NT2/D1 (cell line): Measurements from ENCODE around the gene RNF212.

ENCODE experiments used
- SUZ12 ChIP-seq: IDR thresholded peaks from 2 replicates; pipeline ENCODE4 v1.6.1; 2011; ENCODE audit not compliant: insufficient read length, insufficient read depth; ENCODE audit errors: extremely low read depth
- YY1 ChIP-seq: IDR thresholded peaks from 2 replicates; pipeline ENCODE4 v1.6.1; 2011; ENCODE audit not compliant: insufficient read length, insufficient read depth

- no peak for TF ChIP-seq YY1
- TF ChIP-seq SUZ12: no peak
Measured at GRCh38 chr4:1153567-1154090, 40.3 kb upstream of the RNF212 start.
